MM.1S (cell line): Measurements from ENCODE around the gene NEU1.
"Not testable (repeated sequence)": the region's sequence is repeated elsewhere in the genome, so short reads cannot be mapped to it uniquely, and the experiment has no call there.

Experiments
- DNase-seq: peaks from one replicate; pipeline ENCODE4 v3.0.0-alpha.2; 2015
- H2AFZ ChIP-seq: fragments of 300-600 bp; sonication (generic); 2 replicates; pipeline ENCODE4 v1.6.0; 2016; ENCODE audit warnings: antibody characterized with exemption, low read length
- H3F3A ChIP-seq: fragments of 300-600 bp; sonication (generic); 2 replicates; pipeline ENCODE4 v1.6.1; 2016; ENCODE audit warnings: mild to moderate bottlenecking, antibody characterized with exemption, low read length, moderate library complexity, mixed read lengths; ENCODE audit not compliant: insufficient read depth
- H3K27ac ChIP-seq: fragments of 300-600 bp; sonication (generic); 2 replicates; pipeline ENCODE4 v1.5.1; 2016; ENCODE audit warnings: mild to moderate bottlenecking, low read length
- H3K27me3 ChIP-seq: fragments of 300-600 bp; sonication (generic); replicated peaks from 2 replicates; pipeline ENCODE4 v1.6.0; 2016; ENCODE audit warnings: low read length; ENCODE audit not compliant: insufficient read depth
- H3K36me3 ChIP-seq: fragments of 300-600 bp; sonication (generic); replicated peaks from 2 replicates; pipeline ENCODE4 v1.6.1; 2016; ENCODE audit warnings: mild to moderate bottlenecking, low read length, mixed read lengths; ENCODE audit not compliant: insufficient read depth
- H3K4me1 ChIP-seq: fragments of 300-600 bp; sonication (generic); 2 replicates; pipeline ENCODE4 v1.6.1; 2016; ENCODE audit warnings: low read length, mixed read lengths
- H3K4me2 ChIP-seq: fragments of 300-600 bp; sonication (generic); 2 replicates; pipeline ENCODE4 v1.6.0; 2016; ENCODE audit warnings: low read depth, low read length
- H3K4me3 ChIP-seq: fragments of 300-600 bp; sonication (generic); 2 replicates; pipeline ENCODE4 v1.5.1; 2016; ENCODE audit warnings: low read length, mixed read lengths
- H3K79me2 ChIP-seq: fragments of 300-600 bp; sonication (generic); 2 replicates; pipeline ENCODE4 v1.6.1; 2016; ENCODE audit warnings: mixed run types, low read length, mixed read lengths
- H3K9ac ChIP-seq: fragments of 300-600 bp; sonication (generic); 2 replicates; pipeline ENCODE4 v1.6.1; 2016; ENCODE audit warnings: low read length, mixed read lengths
- H3K9me2 ChIP-seq: fragments of 300-600 bp; sonication (generic); replicated peaks from 2 replicates; pipeline ENCODE4 v1.6.1; 2016; ENCODE audit warnings: mild to moderate bottlenecking, low read length, mixed read lengths; ENCODE audit not compliant: insufficient read depth
- H3K9me3 ChIP-seq: fragments of 300-600 bp; sonication (generic); replicated peaks from 2 replicates; pipeline ENCODE4 v1.6.1; 2016; ENCODE audit warnings: mild to moderate bottlenecking, low read length, mixed read lengths; ENCODE audit not compliant: insufficient read depth
- H4K20me1 ChIP-seq: fragments of 300-600 bp; sonication (generic); 2 replicates; pipeline ENCODE4 v1.6.1; 2016; ENCODE audit warnings: mild to moderate bottlenecking, low read length, moderate library complexity, mixed read lengths; ENCODE audit not compliant: insufficient read depth
- EZH2 ChIP-seq: fragments of 300-600 bp; sonication (generic); optimal IDR thresholded peaks from 2 replicates; pipeline ENCODE3; 2017; ENCODE audit warnings: low read depth, mild to moderate bottlenecking, antibody characterized with exemption, low read length, mixed read lengths
- EZH2phosphoT487 ChIP-seq: fragments of 300-600 bp; sonication (generic); IDR thresholded peaks from 2 replicates; pipeline ENCODE4 v1.6.1; 2018; ENCODE audit warnings: antibody characterized with exemption, low read length
- TF ChIP-seq, protein P1 (sequence below): fragments of 300-600 bp; sonication (generic); IDR thresholded peaks from 2 replicates; pipeline ENCODE4 v1.5.1; 2016; ENCODE audit warnings: antibody characterized with exemption, low read length, mixed read lengths

Gene NEU1

DNA sequence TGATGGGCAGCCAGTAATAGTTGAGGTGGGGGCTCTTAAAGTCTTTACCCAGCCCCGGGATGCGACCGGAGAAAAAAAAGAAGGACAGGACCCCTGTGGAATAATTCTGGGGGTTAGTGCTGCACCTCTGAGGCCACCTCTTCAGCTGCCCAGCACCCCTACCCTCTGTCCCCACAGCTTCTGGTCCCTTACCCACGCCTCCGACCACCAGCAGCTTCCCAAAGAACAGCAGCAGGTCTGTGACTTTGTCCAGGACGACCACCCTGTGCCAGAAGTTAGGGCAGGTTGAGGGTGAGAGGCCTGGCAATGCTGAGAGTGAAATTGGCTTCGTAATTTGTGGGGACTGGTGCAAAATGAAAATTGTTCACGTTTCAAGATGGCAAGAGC, 2.2 kb upstream of the NEU1 start:
- Histone ChIP-seq H3K27ac (no peak overlapping the region), H3K79me2 (peaks cover 12% of the 10 kb centered on the region), H3K9ac (no peak overlapping the region), H3K9me2 (no peaks in the 10 kb centered on the region), H3K27me3 (peaks cover 15% of the 10 kb centered on the region), H3K4me1 (peaks cover 5% of the 10 kb centered on the region), H3K4me2 (no peak overlapping the region), H3K36me3 (no peaks in the 10 kb centered on the region), H3K4me3 (no peak overlapping the region), H4K20me1 (no peaks in the 10 kb centered on the region), H2AFZ (no peak overlapping the region), H3K9me3 (no peaks in the 10 kb centered on the region), H3F3A (peaks cover 11% of the 10 kb centered on the region)
- no peak for DNase-seq
- TF ChIP-seq EZH2phosphoT487 = no peak

DNA sequence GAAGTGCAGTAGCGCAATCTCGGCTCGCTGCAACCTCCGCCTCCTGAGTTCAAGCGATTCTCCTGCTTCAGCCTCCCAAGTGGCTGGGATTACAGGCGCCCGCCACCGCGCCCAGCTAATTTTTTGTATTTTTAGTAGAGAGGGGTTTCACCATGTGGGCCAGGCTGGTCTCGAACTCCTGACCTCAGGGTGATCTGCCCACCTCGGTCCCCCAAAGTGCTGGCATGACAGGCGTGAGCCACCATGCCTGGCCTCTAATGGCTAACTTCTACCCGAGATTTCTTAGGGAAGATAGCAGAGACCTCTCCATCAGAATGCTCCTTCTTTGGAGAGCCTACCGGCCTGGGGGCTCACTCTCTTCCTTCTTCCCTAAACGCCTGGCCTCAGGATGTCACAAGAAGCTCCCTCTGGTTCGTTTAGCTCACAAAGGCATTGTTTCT, 1.5 kb upstream of the NEU1 start:
- DNase-seq, H3K9me2 ChIP-seq, H4K20me1 ChIP-seq, H3K36me3 ChIP-seq, H3K9me3 ChIP-seq, H3K4me1 ChIP-seq: not testable (repeated sequence)
- Histone ChIP-seq H3F3A (peaks cover 11% of the 10 kb centered on the region), H3K4me2 (peak overlapping the region; percentile 86; the same call in 1 of the 2 replicates), H3K27ac (peak overlapping the region; percentile 79; the same call in 1 of the 2 replicates), H3K4me3 (peak overlapping the region; percentile 80), H2AFZ (peak overlapping the region; percentile 99; the same call in 1 of the 2 replicates), H3K27me3 (peaks cover 11% of the 10 kb centered on the region), H3K9ac (peak overlapping the region; percentile 73; the same call in 1 of the 2 replicates), H3K79me2 (peaks cover 12% of the 10 kb centered on the region)

DNA sequence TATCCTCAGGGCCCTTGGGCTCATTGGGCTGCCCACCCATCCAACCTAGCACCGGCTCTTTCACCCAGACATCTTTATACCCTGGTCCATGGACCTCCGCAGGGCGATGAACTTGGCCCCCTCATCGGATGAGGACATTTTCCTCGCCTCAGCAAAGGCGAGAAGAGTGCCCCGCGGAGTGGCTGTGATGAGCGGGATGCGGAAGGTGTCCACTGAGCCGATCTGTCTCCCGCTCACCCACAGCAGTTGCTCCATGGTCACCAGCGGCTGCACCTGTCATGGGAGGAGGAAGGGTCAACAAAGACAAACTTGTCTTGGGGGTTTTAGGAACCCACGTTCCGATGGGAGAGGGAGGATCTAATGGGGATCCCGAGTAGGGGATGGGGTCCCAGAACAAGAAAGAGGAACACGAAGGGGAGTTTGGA, 690 bp downstream of the NEU1 start:
- peak overlapping the region; percentile 78 for H3K9ac ChIP-seq
- H2AFZ ChIP-seq = peak overlapping the region; percentile 63
- H3K4me1 ChIP-seq = peaks cover 5% of the 10 kb centered on the region
- DNase-seq = no peak
- peak overlapping the region; percentile 98 for H3K4me2 ChIP-seq
- H3K79me2 ChIP-seq = peaks cover 12% of the 10 kb centered on the region
- H3K9me2 ChIP-seq = no peaks in the 10 kb centered on the region
- H4K20me1 ChIP-seq = no peaks in the 10 kb centered on the region
- no peaks in the 10 kb centered on the region for H3K27me3 ChIP-seq
- peaks cover 11% of the 10 kb centered on the region for H3F3A ChIP-seq
- H3K4me3 ChIP-seq = peak overlapping the region; percentile 84
- no peaks in the 10 kb centered on the region for H3K36me3 ChIP-seq
- TF ChIP-seq EZH2phosphoT487 (no peak), EZH2 (no peak)
- TF ChIP-seq, protein P1, sequence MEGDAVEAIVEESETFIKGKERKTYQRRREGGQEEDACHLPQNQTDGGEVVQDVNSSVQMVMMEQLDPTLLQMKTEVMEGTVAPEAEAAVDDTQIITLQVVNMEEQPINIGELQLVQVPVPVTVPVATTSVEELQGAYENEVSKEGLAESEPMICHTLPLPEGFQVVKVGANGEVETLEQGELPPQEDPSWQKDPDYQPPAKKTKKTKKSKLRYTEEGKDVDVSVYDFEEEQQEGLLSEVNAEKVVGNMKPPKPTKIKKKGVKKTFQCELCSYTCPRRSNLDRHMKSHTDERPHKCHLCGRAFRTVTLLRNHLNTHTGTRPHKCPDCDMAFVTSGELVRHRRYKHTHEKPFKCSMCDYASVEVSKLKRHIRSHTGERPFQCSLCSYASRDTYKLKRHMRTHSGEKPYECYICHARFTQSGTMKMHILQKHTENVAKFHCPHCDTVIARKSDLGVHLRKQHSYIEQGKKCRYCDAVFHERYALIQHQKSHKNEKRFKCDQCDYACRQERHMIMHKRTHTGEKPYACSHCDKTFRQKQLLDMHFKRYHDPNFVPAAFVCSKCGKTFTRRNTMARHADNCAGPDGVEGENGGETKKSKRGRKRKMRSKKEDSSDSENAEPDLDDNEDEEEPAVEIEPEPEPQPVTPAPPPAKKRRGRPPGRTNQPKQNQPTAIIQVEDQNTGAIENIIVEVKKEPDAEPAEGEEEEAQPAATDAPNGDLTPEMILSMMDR = no peak
- H3K27ac ChIP-seq = no peak overlapping the region
- no peaks in the 10 kb centered on the region for H3K9me3 ChIP-seq

GRCh38 chr6:31861150-31861549, 1.5 kb downstream of the NEU1 start:
- Histone ChIP-seq H3K79me2 (peaks cover 12% of the 10 kb centered on the region), H3K9ac (no peak overlapping the region), H3K9me2 (no peaks in the 10 kb centered on the region), H4K20me1 (no peaks in the 10 kb centered on the region), H3K27me3 (no peaks in the 10 kb centered on the region), H3K9me3 (no peaks in the 10 kb centered on the region), H3K4me1 (peaks cover 5% of the 10 kb centered on the region), H3K36me3 (no peaks in the 10 kb centered on the region), H3K4me3 (no peak overlapping the region), H3K4me2 (no peak overlapping the region), H2AFZ (no peak overlapping the region), H3K27ac (no peak overlapping the region), H3F3A (peaks cover 11% of the 10 kb centered on the region)
- DNase-seq = no peak
- TF ChIP-seq EZH2phosphoT487 = no peak
- TF ChIP-seq, protein P1 = no peak
- no peak for TF ChIP-seq EZH2
